Right lobe of liver (tissue), 6 donors: ENCODE measurements around the gene ADARB2. TPM values are rescaled to one million over a fixed set of nuclear protein-coding genes. Genes with fewer than 3 reads are reported as not detected.

Experiments
- ATAC-seq, 4 donors: fragments of 200-7000 bp; cut with Tn5 transposase; one replicate each; pipeline ENCODE4 v1.9.1; 2020; ENCODE audit warnings: mild to moderate bottlenecking in 4 of 4, moderate library complexity in 4 of 4
- DNase-seq, 3 donors: peaks; one replicate each; pipeline ENCODE4 v3.0.0-alpha.2; 2020
- H3K27ac ChIP-seq, 3 donors: fragments of 200-600 bp; one replicate each; pipeline ENCODE4 v1.8.0; 2022
- H3K27me3 ChIP-seq, 2 donors: fragments of 200-600 bp; one replicate each; pipeline ENCODE4 v1.8.0; 2022
- H3K36me3 ChIP-seq, 4 donors: fragments of 200-600 bp; sonication (generic) in 1 of 4; one replicate each; pipeline versions ENCODE4 v1.5.1 to v1.8.0; 2017 to 2022; ENCODE audit warnings: control low read depth in 1 of 4
- H3K4me1 ChIP-seq, 4 donors: fragments of 200-600 bp; sonication (generic) in 1 of 4; one replicate each; pipeline versions ENCODE4 v1.5.1 to v1.8.0; 2017 to 2022; ENCODE audit warnings: control low read depth in 1 of 4
- H3K4me3 ChIP-seq, 3 donors: fragments of 200-600 bp; one replicate each; pipeline ENCODE4 v1.8.0; 2022
- H3K9me3 ChIP-seq, 4 donors: fragments of 200-600 bp; sonication (generic) in 1 of 4; one replicate each; pipeline versions ENCODE4 v1.5.1 to v1.8.0; 2017 to 2022; ENCODE audit warnings: control low read depth in 1 of 4
- CTCF ChIP-seq, 4 donors: fragments of 200-600 bp in 3 of 4; fragments of 450-650 bp in 1 of 4; IDR thresholded peaks; one replicate each; pipeline versions ENCODE4 v1.5.1 to v1.8.0; 2016 to 2022; ENCODE audit warnings: antibody characterized with exemption in 4 of 4, mild to moderate bottlenecking in 2 of 4
- POLR2A ChIP-seq: fragments of 450-650 bp; IDR thresholded peaks from one replicate; pipeline ENCODE4 v1.6.1; 2017; ENCODE audit warnings: antibody characterized with exemption, mild to moderate bottlenecking
- WGBS: methylation state at CpG from one replicate; pipeline ENCODE4 v1.1.6; 2018; ENCODE audit warnings: low coverage, low lambda C conversion rate; ENCODE audit not compliant: insufficient coverage; ENCODE audit errors: missing lambda C conversion rate; 5-methylcytosine and 5-hydroxymethylcytosine counted together
- intact Hi-C, 2 donors: fragments of 100-400 bp; cut with DNase I; formaldehyde crosslinking; loops; one replicate each; pipeline versions ENCODE4 v1.11.2 to v1.14.1; 2022
- total RNA-seq, 6 experiments: library from RNA; depleted of rRNA in 2 of 6; stranded (reverse); fragments of >200 nt in 2 of 6; fragmentation: NEBNext Ultra II Directional in 3 of 6; extraction: Animal tissue kit (Norgen Biotek cat#: 25700) in 3 of 6; gene quantifications; one replicate each; pipeline versions ENCODE4 v1.1.0 to v1.2.4, GENCODE V29; 2016 to 2023
- donor health status: DM: no; HTN: yes; CAD: no.
- donor health status: DM: no; HTN: no; CAD: no.
- donor health status: DM: no; HTN: no; CAD: no.
- donor health status: DM: no; HTN: yes; CAD: no.
- donor health status: DM: no; HTN: yes; CAD: no.

Gene ADARB2
- total RNA-seq, 6 experiments from 2014 or later, result 0.07 to 0.68 (median 0.42) TPM

- intact Hi-C loops, result no loop called here
- no peaks in the 10 kb centered on the region for H3K27me3 ChIP-seq
- H3K9me3 ChIP-seq, result no peaks in the 10 kb centered on the region
- H3K27ac ChIP-seq, result no peak overlapping the region
- H3K36me3 ChIP-seq, result no peaks in the 10 kb centered on the region
- H3K4me1 ChIP-seq, result no peaks in the 10 kb centered on the region
- TF ChIP-seq POLR2A (no peak), CTCF (IDR thresholded peaks at IDR 0.05) (no peak)
- ATAC-seq, result no peak
- DNase-seq, result peak in 1 of 3 donors; percentile 30
- no peak overlapping the region for H3K4me3 ChIP-seq
- 66% methylated on average over 3 of the region's 9 CpGs for WGBS
These were observed 559.4 kb downstream of the ADARB2 start for GRCh38 chr10:1177936-1178335.

GRCh38 chr10:1175956-1176565, 561.3 kb downstream of the ADARB2 start:
- Histone ChIP-seq H3K36me3 (no peaks in the 10 kb centered on the region), H3K9me3 (no peaks in the 10 kb centered on the region), H3K27ac (no peak overlapping the region), H3K4me1 (no peaks in the 10 kb centered on the region), H3K4me3 (no peak overlapping the region), H3K27me3 (no peaks in the 10 kb centered on the region)
- TF ChIP-seq CTCF (IDR thresholded peaks at IDR 0.05) (no peak), POLR2A (no peak)
- DNase-seq (peak in 2 of 3 donors; percentile 1 to 35), ATAC-seq (no peak)
- intact Hi-C loops, result no loop called here
- WGBS, result 60% methylated on average over 16 of the region's 23 CpGs

- DNase-seq, result peak in 1 of 3 donors; percentile 7
- TF ChIP-seq CTCF (IDR thresholded peaks at IDR 0.05) (no peak), POLR2A (no peak)
- intact Hi-C loops, result no loop called here
- 53% methylated on average over 3 of the region's 5 CpGs for WGBS
- Histone ChIP-seq H3K9me3 (no peaks in the 10 kb centered on the region), H3K27me3 (no peaks in the 10 kb centered on the region), H3K4me1 (no peaks in the 10 kb centered on the region), H3K4me3 (no peak overlapping the region), H3K27ac (no peak overlapping the region), H3K36me3 (no peaks in the 10 kb centered on the region)
- ATAC-seq, result peak in 1 of 4 donors; percentile 22
These were observed 563.3 kb downstream of the ADARB2 start for GRCh38 chr10:1174022-1174421.

GRCh38 chr10:1173091-1173490, 564.2 kb downstream of the ADARB2 start:
- H3K4me1 ChIP-seq, result no peaks in the 10 kb centered on the region
- H3K27me3 ChIP-seq, result no peaks in the 10 kb centered on the region
- intact Hi-C loops, result no loop called here
- no peaks in the 10 kb centered on the region for H3K9me3 ChIP-seq
- no peak overlapping the region for H3K27ac ChIP-seq
- no peak overlapping the region for H3K4me3 ChIP-seq
- ATAC-seq (no peak), DNase-seq (peak in 1 of 3 donors; percentile 2)
- no CpG with 5 or more reads among the region's 27 CpGs for WGBS
- H3K36me3 ChIP-seq, result no peaks in the 10 kb centered on the region
- TF ChIP-seq POLR2A, result no peak
- no peak for TF ChIP-seq CTCF (IDR thresholded peaks at IDR 0.05)
